AG20443 (cell line): ENCODE measurements around the gene NSFL1C.
A peak's percentile ranks its signal among the peaks of the same experiment; 100 is the strongest.
"Not testable (repeated sequence)": the region's sequence is repeated elsewhere in the genome, so short reads cannot be mapped to it uniquely, and the experiment has no call there.

ENCODE experiments used
- DNase-seq: peaks from one replicate; pipeline ENCODE4 v3.0.0; 2012; ENCODE audit warnings: low spot score, mixed read lengths

Gene NSFL1C

DNA sequence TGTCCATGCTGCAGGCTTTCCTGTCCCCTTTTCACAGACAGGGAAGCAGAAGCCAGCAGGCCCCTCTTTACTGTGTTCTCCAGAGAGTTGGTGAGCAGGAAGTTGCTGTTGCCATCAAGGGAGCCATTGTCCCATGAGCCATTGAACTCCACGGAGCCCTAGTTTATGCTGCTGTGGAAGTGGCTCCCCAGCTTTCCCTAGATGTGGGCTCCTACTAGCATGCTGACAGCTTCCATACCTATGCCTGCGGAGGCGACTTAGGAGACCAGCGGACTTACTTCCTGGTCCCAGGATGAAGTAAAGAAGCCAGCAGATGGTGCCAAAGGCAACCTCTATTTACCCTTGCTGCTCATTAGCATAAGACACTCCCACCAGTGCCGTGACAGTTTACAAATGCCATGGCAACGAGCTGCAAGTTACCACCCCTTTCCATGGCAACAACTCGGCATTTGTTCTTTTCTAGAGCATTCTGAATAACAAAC, 43.0 kb downstream of the NSFL1C start:
- peak; percentile 36 for DNase-seq

DNA sequence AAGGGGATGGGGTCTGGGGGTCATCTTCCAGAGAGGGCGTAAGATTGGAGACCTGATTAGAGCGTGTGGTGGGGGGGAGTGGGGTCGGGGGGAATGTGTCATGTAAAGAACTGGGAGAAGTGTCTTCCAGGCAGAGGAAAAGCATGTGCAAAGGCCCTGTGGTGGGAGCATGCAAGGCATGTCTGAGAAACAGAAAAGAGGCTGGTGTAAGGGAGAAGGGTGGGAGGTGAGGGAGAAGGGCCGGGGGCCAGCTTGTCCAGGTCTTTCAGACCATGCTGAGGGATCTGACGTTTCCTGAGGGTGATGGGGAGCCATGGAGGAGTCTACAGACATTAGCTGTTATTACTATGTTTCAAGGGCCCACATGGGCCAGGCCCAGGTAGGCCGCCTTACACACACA, 43.4 kb downstream of the NSFL1C start:
- no peak for DNase-seq

DNA sequence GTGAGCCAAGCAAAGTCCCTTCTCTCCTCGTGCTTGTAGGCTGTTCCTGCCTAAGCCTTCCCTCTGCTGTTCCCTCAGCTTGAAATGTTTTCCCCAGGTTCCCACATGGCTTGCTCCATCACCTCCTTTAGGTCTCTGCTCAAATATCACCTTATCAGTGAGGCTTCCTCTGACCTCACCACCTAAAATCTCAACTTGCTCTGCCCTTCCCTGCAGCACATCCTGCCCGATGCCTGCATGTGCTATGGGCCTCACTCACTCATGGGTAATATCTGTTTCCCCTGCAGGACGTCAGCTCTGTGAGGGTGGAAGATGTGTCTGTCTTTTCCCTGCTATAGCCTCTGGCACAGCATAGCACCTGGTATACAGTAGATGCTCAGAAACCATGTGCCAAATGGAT, 43.9 kb downstream of the NSFL1C start:
- DNase-seq: no peak

DNA sequence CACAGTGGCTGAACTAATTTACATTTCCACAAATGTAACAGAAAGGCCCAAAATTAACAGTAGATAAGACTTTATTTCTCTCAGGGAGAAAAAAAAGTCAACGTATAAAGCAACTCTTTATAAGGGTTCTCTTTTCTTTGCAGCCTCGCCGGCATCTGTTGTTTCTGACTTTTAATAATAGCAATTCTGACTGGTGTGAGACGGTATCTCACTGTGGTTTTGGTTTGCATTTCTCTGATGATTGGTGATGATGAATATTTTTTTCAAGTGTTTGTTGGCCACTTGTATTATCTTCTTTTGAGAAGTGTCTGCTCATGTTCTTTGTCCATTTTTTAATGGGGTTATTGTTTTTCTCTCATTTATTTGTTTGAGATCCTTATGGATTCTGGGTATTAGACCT, 46.6 kb downstream of the NSFL1C start:
- no peak for DNase-seq

DNA sequence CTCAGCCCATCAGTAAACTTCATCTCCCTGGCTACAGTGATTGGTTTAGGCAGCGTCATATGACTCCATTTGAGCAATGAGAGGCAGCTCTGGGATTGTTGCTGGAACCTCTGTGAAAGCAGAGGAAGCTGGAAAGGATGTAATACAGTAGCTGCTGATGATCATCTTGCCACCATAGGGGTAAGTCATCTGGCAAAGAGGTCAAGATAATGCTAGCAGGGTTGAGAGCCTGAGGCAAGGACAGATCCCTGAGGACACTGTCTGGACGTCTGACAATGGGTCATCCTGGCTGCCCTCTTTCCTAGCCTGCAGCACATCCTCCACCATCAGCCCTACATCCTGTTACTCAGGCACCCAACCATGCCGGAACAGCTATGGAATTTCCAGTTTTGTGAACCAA, 48.3 kb downstream of the NSFL1C start:
- DNase-seq: peak; percentile 29

DNA sequence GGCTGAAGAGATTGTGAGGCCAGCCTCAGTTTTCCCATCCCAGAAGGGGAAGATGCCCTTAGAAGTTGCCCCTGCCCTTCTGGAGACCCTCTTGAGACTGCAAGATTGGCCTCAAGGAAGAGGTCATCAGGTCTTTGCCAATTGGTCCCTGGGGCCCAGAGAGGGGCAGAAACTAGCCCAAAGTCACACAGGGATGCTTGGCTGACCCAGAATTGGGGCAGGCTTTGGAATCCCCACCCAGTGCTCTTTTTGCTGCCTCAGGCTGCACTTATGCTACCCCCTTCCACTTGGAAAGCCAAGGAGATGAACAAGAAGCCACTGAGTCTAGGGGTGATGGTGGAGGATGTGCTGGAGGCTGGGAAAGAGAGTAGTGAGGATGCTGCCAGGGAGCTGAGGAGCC, 48.9 kb downstream of the NSFL1C start:
- DNase-seq: no peak

DNA sequence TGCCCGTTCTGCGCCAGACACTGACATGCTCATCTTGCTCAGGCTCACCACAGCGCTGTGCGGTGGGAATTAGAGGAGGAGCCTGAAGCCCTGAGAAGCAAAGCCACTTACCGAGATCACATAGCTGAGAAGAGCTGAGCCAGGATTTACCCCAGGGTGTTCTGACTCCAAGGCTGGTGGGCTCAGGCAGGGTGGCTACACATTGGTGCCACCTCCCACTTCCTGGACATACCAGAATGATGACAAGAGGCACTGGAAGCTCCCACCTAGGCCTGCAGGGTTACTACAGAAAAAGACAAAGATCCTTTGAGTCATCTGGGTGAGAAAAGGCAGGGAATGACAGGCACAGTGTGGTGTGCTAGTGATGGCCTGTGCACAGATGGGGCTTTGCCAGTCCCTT, 49.4 kb downstream of the NSFL1C start:
- peak; percentile 46 for DNase-seq

DNA sequence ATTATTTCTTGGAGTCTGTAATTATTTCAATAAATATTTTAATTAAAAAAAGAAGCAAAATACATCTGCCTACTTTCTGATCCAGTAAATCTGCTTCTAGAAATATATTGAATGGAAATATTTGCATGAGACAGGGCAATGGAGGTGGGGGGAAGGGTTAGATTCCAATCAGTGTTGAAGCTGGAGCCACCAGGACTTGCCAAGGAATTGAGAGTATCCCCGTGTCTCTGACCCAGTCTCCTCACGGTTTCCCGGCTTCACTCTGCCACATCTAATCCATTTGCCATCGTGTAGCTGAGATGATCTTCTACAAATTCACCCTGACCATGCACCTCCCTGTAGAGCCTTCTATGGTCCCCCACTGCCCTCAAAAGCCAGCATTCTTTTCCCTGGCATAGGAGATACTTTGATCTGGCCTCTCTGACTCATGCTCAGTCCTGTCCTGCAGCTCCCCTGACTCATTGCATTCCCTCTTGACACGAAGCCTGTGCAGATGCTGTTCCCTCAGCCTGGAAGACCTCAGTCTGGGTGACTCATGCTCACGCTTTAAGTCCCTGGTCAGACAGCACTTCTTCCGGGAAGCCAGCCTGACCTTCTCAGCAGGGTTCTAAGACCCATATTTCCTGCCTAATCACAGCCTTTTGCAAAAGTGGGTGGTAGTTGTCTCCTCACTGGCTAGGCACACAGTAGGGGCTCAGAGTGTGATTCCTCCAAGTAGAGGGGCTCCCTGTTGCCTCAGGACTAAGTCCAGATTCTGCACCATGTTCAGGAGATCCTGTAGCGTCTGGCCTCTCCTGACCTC, 50.8 kb downstream of the NSFL1C start:
- peak; percentile 87 for DNase-seq

DNA sequence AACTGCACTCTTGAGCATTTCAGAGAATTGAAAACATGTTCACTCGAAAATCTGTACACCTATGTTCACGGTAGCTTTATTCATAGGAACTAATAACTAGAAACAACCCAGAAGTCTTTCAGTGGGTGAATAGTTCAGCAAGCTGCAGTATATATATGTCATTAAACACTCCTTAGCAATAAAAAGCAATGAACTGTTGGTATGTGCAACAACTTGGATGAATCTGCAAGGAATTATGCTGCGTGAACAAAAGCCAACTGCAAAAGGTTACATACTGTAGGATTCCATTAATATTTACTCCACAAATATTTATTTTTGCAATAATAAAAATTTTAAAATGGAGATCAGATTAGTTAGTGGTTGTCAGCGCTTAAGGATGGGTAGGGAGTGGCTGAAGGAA, 51.7 kb downstream of the NSFL1C start:
- no peak for DNase-seq

DNA sequence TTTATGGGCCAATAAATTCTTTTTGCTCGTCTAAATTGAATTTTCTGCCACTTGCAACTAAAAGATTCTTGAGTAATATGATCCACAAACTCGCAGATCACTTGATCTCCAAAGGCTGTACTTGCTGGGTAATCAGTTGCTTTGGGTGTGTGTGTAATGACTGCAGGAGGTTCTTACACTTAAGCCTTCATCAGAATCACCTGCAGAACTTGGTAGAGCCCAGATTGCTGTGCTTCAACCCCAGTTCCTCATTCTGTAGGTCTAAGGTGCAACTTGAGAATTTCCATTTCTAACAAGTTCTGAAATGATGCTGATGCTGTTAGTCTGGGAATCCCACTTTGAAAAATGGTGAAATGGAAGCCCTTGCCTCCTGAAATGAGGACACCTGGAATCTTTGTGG, 60.8 kb downstream of the NSFL1C start:
- no peak for DNase-seq

DNA sequence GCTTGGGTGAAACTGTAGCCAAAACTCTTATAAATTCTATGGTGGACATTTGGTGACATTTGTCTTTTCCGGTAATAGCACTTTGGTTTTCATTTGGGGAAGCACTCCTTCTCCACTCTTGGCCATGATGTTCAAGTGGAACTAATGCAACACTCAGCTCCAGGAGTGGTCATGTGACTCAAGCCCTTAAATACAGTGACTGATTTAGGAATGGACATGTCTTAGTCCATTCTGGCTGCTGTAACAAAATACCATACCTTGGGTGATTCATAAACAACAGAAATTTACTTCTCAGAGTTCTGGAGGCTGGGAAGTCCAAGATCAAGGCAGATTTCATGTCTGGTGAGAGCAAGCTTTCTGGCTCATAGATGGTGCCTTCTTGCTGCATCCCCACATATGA, 63.0 kb downstream of the NSFL1C start:
- no peak for DNase-seq

DNA sequence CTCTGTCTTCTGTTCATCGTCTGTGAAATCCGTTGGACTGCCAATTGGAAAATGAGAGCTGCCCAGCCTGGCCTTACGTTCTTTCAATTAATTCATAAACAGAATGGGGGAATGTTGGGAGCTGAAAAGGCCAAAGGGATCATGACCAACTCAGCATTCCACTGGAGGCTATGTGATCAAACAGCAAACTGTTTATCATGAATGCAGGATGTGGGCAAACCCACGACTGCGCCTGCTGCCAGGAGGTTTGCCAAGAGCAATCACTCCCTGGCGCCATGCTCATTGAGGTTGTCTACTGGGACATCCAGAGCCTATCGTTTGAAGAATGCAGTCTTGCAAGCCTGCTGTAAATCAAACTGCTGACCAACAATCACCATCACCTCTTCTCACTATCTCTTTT, 64.5 kb downstream of the NSFL1C start:
- DNase-seq: no peak

DNA sequence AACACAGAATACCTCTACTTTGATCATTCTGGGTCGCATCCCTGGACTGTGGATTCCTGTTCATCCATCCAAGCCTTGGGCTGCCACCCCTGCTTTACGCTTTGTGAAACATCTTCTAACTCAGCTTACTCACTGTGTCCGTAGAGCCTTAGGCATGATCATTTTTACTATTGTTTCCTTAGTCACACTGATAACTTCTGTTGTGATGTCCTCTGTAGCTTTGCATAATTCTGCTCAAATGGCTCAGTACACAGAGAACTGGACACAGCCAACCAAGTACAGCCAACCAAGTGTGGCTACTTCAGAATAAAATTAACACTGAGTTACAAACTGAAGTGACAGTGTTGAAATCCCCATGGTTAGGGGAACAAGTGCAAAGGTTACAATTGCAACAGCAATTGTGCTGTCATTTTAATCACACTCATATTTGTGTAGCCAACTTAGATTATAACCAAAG, 65.2 kb downstream of the NSFL1C start:
- DNase-seq: no peak

DNA sequence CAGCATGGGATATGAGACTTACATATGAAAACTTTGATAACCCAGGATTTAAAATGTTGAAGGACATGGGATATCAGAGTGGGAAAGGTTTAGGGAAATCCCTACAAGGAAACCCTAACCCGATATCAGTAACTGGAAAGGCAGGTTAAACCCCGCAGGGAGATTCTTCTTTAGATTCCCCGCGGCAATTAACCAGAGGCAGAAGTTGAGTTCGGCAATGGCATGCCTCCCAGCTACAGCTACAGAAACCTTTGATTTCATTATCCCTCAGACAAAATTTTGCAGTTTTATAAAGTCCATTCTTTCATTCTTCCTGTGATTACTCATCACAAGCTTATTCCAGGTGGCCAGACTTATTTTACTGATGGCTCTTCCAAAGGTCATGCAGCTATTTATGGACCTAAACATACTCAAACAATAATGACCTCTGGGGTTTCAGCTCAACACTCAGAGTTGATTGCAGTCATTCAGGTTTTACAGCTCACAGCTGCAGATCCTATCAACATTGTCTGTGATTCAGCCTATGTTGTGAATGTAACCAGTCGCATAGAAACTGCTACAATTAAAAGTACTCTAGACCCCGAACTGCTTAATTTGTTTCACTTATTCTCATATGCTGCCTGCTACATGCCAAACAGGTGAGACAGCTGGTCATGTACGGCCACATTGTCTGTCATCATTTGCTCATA, 66.8 kb downstream of the NSFL1C start:
- not testable (repeated sequence) for DNase-seq

DNA sequence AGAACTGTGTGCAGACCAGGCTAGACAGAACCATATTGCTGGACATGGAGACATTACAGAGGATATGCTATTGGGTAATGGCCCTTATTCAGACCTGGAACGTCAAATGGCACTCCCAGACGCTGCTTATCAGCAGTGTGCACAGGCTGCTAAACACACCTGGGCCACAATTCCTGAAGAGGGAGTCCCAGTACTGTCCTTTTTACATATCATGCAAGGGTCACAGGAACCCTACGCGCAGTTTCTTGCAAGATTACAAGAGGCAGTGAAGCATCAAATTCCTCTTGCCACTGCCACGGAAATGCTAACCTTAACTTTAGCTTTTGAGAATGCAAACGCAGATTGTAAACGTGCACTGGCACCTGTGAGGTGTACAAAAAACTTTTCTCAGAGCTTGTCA, 68.5 kb downstream of the NSFL1C start:
- DNase-seq: not testable (repeated sequence)

DNA sequence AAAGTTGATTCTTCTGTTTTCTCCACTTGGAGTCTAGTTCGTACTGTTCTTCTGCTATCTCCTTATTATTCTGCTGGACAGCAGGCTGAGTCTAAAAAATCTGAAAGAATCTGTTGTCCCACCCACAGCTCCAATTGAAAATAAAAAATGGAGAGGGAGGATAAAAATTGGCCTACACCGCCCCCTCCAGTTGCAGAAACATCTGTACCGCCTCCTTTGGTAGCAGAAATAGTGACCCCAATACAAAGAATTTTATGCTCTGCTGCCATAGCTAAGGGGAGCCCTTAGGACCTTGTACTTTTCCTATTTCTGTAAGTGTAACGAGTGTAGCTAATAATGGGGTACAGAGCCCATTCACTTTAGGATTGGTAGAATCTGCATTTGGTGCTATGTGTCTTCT, 68.9 kb downstream of the NSFL1C start:
- DNase-seq: no peak

DNA sequence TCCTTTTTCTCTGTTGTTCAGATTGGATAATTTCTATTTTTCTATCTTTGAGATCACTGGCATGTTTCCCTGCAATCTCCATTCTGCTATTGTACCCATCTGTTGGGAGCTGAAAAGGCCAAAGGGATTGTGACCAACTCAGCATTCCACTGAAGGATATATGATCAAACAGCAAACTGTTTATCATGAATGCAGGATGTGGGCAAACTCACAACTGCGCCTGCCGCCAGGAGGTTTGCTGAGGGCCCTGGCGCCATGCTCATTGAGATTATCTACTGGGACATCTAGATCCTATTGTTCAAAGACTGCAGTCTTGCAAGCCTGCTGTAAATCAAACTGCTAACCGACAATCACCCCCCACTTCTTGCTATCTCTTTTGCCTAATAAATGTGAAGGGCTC, 69.9 kb downstream of the NSFL1C start:
- DNase-seq: no peak

DNA sequence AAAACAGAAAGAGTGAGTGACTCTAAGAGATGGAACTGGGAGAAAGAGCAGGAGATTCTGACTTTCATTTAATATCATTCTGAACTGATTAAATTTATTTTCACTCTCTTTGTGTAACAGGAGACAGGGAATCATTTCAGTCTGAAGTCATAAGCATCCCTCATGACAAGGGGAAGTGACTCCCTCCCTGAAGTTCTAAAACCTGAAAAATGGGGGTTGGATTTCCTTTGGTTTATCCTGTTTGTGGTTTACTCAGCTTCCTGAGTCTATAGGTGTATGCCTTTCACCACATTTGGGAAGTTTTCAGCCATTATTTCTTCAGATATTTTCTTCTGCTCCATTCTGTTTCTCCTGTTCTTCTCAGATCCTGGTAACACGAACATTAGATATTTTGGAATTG, 70.4 kb downstream of the NSFL1C start:
- DNase-seq: no peak

DNA sequence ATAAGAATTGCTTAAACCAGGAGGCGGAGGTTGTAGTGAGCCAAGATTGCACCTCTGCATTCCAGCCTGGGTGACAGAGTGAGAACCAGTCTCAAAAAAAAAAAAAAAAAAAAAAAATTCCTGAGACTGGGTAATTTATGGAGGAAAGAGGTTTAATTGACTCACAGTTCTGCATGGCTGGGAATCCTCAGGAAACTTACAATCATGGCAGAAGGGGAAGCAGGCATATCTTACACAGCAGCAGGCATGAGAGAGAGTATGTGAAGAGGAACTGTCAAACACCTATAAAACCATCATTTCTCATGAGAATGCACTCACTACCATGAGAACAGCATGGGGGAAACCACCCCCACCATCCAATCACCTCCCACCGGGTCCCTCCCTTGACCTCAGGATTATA, 72.0 kb downstream of the NSFL1C start:
- DNase-seq: no peak

DNA sequence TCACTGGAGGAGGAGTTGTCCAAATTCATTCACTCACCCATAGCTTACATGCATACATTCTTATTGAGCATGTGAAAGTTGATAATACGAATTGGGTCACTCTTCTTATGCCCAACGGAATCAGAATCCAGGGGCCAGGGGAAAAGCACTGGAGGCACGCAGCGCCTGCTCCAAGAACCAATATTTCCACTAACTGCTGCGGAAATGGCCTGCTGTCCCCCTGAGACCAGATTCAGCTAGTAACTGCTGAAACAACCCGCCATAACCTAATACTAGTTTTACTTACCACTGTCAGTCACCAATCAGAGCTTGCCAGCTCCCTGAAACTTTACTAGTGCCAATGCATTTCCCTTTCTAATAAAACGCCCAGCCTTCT, 73.2 kb downstream of the NSFL1C start:
- DNase-seq: no peak

DNA sequence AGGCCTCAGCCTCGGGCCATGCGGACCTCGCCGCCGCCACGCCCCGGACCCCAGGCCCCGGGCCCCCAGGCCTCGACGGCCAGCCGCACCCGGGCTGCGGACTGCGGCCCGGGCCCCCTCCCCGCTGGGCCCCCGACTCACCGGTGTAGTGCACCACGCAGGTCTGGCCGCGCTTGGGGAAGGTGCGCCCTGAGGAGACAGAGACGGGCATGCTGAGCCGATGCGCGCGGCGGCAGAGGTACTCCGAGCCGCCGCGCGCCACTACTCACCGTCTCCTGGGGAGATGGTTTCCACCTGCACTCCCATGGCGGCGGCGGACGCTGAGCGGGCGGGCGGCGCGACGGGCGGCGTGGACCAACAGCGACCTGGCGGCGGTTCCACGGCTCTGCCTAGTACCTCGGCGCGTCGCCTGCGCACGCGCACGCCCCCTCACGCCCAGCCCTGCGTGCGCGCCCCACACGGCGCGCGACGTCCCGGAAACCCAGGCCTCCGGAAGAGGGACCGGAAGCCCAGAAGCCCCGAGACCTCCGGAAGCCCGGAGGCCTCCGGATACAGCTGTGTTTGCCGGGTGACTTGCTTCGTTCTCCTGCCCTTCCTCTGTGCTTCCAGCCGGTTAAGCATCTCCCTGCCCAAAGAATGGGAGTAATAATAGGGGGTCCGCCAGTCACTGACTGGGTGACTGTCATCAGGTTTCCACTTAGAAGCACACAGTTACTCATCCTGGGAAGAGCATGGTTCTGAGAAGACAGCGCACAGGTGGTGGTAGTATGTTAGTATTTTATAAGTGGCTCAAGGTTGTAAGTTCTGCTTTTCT, 73.7 kb downstream of the NSFL1C start, which contains the start of gene FKBP1A:
TSS of gene FKBP1A (minus strand) at position 362 of the 814 bp plus-strand sequence. CDS start at position 306, 56 bp downstream.
- peak; percentile 99 for DNase-seq

DNA sequence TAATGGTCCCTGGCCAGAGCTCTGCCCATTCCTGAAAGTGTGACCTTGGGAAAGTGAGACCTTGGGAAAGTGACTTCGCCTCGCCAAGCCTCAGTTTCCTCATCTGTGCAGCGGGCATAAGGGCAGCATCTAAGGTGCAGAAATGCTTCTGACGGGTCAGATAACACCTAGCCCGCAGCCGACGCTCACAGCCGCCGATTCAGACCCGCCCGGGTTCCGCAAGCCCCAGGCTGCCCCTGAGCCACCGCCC, 74.3 kb downstream of the NSFL1C start:
- DNase-seq: no peak
